ENCODE measurements around the gene LPP.

The LPP gene

GRCh38 chr3:188390775-188391443, 237.0 kb downstream of the LPP start:
- no peaks in the 10 kb centered on the region for H4K20me1 ChIP-seq (ENCODE audit: insufficient read depth, low read length)
- DNase-seq (no peak), ATAC-seq (ENCODE audit: insufficient read depth, low read depth) (no peak)
- H3K9ac ChIP-seq (ENCODE audit: low read depth, low read length), result no peak overlapping the region
- H3K4me3 ChIP-seq (ENCODE audit: low read depth in 1 of 2, low read length in 2 of 2), result no peak overlapping the region
- H3K36me3 ChIP-seq (ENCODE audit: insufficient read depth, low read length), result no peaks in the 10 kb centered on the region
- no peaks in the 10 kb centered on the region for H3K27me3 ChIP-seq (ENCODE audit: insufficient read depth, low read length, poor library complexity)
- H3K27ac ChIP-seq (ENCODE audit: low read length), result no peak overlapping the region
- TF ChIP-seq CTCF (IDR thresholded peaks at IDR 0.05; ENCODE audit: borderline replicate concordance, extremely low read depth, low read length, poor library complexity, severe bottlenecking), result no peak
- no peak for TF ChIP-seq EZH2 (IDR thresholded peaks at IDR 0.05; ENCODE audit: borderline replicate concordance, low read depth, low read length, severe bottlenecking)
- H3K4me1 ChIP-seq (ENCODE audit: insufficient read depth, low read length), result no peaks in the 10 kb centered on the region
- H3K4me2 ChIP-seq (ENCODE audit: insufficient read depth, low read length), result no peak overlapping the region
- H2AFZ ChIP-seq (ENCODE audit: low read depth, low read length), result no peak overlapping the region
- H3K9me3 ChIP-seq (ENCODE audit: insufficient read depth, low read length, severe bottlenecking), result no peaks in the 10 kb centered on the region
- no peaks in the 10 kb centered on the region for H3K79me2 ChIP-seq (ENCODE audit: insufficient read depth, low read length)

- H3K79me2 ChIP-seq (ENCODE audit: insufficient read depth, low read length), result no peaks in the 10 kb centered on the region
- no peaks in the 10 kb centered on the region for H3K36me3 ChIP-seq (ENCODE audit: insufficient read depth, low read length)
- H3K4me3 ChIP-seq (ENCODE audit: low read depth in 1 of 2, low read length in 2 of 2), result no peak overlapping the region
- no peaks in the 10 kb centered on the region for H3K27me3 ChIP-seq (ENCODE audit: insufficient read depth, low read length, poor library complexity)
- no peak overlapping the region for H2AFZ ChIP-seq (ENCODE audit: low read depth, low read length)
- TF ChIP-seq CTCF (IDR thresholded peaks at IDR 0.05; ENCODE audit: borderline replicate concordance, extremely low read depth, low read length, poor library complexity, severe bottlenecking), result no peak
- no peak for TF ChIP-seq EZH2 (IDR thresholded peaks at IDR 0.05; ENCODE audit: borderline replicate concordance, low read depth, low read length, severe bottlenecking)
- no peak overlapping the region for H3K27ac ChIP-seq (ENCODE audit: low read length)
- no peak overlapping the region for H3K4me2 ChIP-seq (ENCODE audit: insufficient read depth, low read length)
- no peaks in the 10 kb centered on the region for H3K4me1 ChIP-seq (ENCODE audit: insufficient read depth, low read length)
- ATAC-seq (ENCODE audit: insufficient read depth, low read depth) (no peak), DNase-seq (no peak)
- no peaks in the 10 kb centered on the region for H3K9me3 ChIP-seq (ENCODE audit: insufficient read depth, low read length, severe bottlenecking)
- no peaks in the 10 kb centered on the region for H4K20me1 ChIP-seq (ENCODE audit: insufficient read depth, low read length)
- no peak overlapping the region for H3K9ac ChIP-seq (ENCODE audit: low read depth, low read length)
Observed at GRCh38 chr3:188391592-188391991, 237.6 kb downstream of the LPP start.

- ATAC-seq (ENCODE audit: insufficient read depth, low read depth) (no peak), DNase-seq (no peak)
- TF ChIP-seq CTCF (IDR thresholded peaks at IDR 0.05; ENCODE audit: borderline replicate concordance, extremely low read depth, low read length, poor library complexity, severe bottlenecking) (no peak), EZH2 (IDR thresholded peaks at IDR 0.05; ENCODE audit: borderline replicate concordance, low read depth, low read length, severe bottlenecking) (no peak)
- Histone ChIP-seq H3K27me3 (ENCODE audit: insufficient read depth, low read length, poor library complexity) (no peaks in the 10 kb centered on the region), H3K79me2 (ENCODE audit: insufficient read depth, low read length) (no peaks in the 10 kb centered on the region), H2AFZ (ENCODE audit: low read depth, low read length) (no peak overlapping the region), H3K36me3 (ENCODE audit: insufficient read depth, low read length) (no peaks in the 10 kb centered on the region), H3K4me2 (ENCODE audit: insufficient read depth, low read length) (no peak overlapping the region), H4K20me1 (ENCODE audit: insufficient read depth, low read length) (no peaks in the 10 kb centered on the region), H3K4me1 (ENCODE audit: insufficient read depth, low read length) (no peaks in the 10 kb centered on the region), H3K27ac (ENCODE audit: low read length) (no peak overlapping the region), H3K9me3 (ENCODE audit: insufficient read depth, low read length, severe bottlenecking) (no peaks in the 10 kb centered on the region), H3K4me3 (ENCODE audit: low read depth in 1 of 2, low read length in 2 of 2) (no peak overlapping the region), H3K9ac (ENCODE audit: low read depth, low read length) (no peak overlapping the region)
Observed at GRCh38 chr3:188392076-188392475, 238.1 kb downstream of the LPP start.

Data from DND-41 (cell line).